GM12891 (cell line): ENCODE results near the gene FURIN.
A peak's percentile ranks its signal among the peaks of the same experiment; 100 is the strongest.

ENCODE experiments used
- DNase-seq: peaks from one replicate; pipeline ENCODE4 v3.0.0; 2011; ENCODE audit warnings: low spot score; ENCODE audit not compliant: insufficient read length
- FAIRE-seq: peaks from 2 replicates; lab custom pipeline; 2011; peaks lifted over from hg19 to GRCh38; lab: Jason Lieb, UNC
- PAX5 ChIP-seq: IDR thresholded peaks from 2 replicates; pipeline ENCODE4 v1.6.1; 2011; ENCODE audit warnings: low read length, moderate library complexity, mild to moderate bottlenecking; ENCODE audit not compliant: insufficient read depth, severe bottlenecking
- POLR2A ChIP-seq: IDR thresholded peaks from 2 replicates; pipeline ENCODE4 v1.6.1; 2011; ENCODE audit warnings: low read depth, low read length, control low read depth
- POLR2AphosphoS5 ChIP-seq: IDR thresholded peaks from 2 replicates; pipeline ENCODE4 v1.6.1; 2011; ENCODE audit warnings: low read depth, low read length, control low read depth
- POU2F2 ChIP-seq: IDR thresholded peaks from 2 replicates; pipeline ENCODE4 v1.6.1; 2011; ENCODE audit warnings: low read depth, mild to moderate bottlenecking, control low read depth, low read length, moderate library complexity
- SPI1 ChIP-seq: IDR thresholded peaks from 2 replicates; pipeline ENCODE4 v1.6.1; 2011; ENCODE audit warnings: low read depth, low read length, control low read depth
- TAF1 ChIP-seq: IDR thresholded peaks from 2 replicates; pipeline ENCODE4 v1.6.1; 2011; ENCODE audit warnings: low read depth, low read length, control low read depth

FURIN gene

DNA sequence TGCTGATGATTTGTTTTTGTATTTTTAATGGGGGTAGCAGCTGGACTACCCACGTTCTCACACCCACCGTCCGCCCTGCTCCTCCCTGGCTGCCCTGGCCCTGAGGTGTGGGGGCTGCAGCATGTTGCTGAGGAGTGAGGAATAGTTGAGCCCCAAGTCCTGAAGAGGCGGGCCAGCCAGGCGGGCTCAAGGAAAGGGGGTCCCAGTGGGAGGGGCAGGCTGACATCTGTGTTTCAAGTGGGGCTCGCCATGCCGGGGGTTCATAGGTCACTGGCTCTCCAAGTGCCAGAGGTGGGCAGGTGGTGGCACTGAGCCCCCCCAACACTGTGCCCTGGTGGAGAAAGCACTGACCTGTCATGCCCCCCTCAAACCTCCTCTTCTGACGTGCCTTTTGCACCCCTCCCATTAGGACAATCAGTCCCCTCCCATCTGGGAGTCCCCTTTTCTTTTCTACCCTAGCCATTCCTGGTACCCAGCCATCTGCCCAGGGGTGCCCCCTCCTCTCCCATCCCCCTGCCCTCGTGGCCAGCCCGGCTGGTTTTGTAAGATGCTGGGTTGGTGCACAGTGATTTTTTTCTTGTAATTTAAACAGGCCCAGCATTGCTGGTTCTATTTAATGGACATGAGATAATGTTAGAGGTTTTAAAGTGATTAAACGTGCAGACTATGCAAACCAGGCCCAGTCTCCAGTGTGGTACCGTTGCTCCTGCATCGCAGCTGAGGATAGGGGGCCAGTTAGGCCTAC, 14.6 kb downstream of the FURIN start:
- DNase-seq (no peak), FAIRE-seq (no peak)
- TF ChIP-seq TAF1, result no peak
- no peak for TF ChIP-seq SPI1
- TF ChIP-seq PAX5, result no peak
- no peak for TF ChIP-seq POLR2A
- no peak; the same call in 1 of the 2 replicates for TF ChIP-seq POLR2AphosphoS5
- TF ChIP-seq POU2F2, result no peak

DNA sequence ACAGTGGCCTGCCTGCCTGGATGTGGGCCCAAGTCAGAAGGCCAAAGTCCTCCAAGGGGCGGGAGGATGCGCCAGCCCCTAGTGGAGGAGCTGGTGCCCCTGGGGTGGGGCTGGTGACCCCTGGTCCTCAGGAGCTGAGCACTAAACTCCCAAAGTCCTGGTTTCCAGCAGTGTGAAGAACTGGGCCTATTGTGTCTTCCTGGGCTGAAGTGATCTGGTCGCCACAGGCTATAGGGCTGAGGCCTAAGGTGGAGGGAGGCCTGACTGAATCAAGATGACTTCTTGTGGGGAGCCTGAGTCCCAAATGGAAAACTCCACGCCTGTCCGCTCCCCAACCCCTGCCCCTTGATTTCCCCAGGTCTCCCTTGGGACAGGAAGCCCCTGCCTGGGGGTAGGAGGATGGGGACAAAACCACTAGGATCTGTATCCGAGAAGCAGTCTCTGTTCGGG, 15.2 kb downstream of the FURIN start:
- FAIRE-seq (no peak), DNase-seq (no peak)

DNA sequence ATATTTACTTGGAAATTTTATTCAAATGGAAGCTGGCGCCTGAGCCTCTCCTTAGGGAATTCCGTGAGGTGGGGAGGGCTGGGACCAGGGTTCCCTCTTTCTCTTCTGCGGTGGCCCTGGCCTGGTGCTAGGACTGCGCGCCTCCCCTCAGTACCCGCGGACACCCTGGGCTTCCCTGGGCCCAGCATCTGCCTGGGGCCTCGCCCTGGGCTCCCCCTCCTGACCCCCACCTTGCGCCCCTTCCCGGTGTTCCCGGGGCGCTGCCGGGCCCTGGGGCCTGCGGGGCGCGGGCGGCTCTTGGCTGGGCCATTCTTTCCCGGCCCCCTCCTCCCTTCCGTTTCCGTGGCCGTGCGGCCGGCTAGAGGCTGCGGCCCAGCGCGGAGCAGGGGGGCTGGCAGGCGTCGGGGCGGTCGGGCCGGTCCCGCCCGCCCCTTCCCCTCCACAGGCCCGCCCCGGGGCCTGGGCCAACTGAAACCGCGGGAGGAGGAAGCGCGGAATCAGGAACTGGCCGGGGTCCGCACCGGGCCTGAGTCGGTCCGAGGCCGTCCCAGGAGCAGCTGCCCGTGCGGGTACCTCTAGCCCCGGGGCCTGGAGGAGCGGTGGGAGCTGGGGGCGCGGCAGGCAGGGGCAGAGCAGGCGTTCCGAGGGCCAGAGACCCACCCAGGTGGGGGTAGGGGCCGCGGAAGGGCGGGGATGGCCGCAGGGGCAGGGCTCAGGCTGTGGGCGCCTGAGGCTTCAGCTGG, 15.8 kb downstream of the FURIN start, which contains the start of gene FES:
Gene FES, plus strand, starts transcription at position 529 of the 743 bp plus-strand sequence. CDS start 542 bp downstream, outside the sequence.
- peak; percentile 52 for FAIRE-seq
- TF ChIP-seq POLR2AphosphoS5 (no peak), TAF1 (no peak), SPI1 (peak; percentile 38; the same call in 1 of the 2 replicates)
- no peak for DNase-seq

More for the DNA sequence above, 15.2 kb downstream of the FURIN start:
- TF ChIP-seq PAX5 (no peak), POLR2AphosphoS5 (no peak), SPI1 (no peak), POLR2A (no peak; the same call in 1 of the 2 replicates), POU2F2 (no peak)

DNA sequence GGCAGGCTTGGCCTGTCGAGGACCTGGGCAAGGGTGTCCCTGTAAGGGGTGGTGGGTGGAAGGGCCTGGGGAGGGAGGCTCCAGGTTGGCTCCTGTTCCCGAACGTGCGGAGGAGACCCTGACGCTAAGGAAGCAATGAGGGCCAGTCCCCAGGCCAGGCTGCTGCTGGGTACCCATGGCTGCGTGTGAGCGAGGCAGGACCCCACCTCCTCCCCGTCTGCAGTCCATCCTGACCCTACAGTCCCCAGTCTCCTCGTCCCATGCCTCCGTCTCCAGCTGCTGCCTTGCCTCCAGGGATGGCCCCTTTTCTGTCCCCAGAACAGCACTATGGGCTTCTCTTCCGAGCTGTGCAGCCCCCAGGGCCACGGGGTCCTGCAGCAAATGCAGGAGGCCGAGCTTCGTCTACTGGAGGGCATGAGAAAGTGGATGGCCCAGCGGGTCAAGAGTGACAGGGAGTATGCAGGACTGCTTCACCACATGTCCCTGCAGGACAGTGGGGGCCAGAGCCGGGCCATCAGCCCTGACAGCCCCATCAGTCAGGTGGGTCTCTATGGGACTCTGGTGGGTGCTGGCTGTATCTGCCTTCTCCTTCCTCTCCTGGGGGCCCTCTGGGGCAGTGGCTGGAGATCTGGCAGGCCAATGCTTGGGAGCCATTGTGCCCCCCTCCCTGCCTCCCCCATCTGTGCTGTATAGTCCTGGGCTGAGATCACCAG, 16.5 kb downstream of the FURIN start:
- FAIRE-seq, result peak; percentile 55

DNA sequence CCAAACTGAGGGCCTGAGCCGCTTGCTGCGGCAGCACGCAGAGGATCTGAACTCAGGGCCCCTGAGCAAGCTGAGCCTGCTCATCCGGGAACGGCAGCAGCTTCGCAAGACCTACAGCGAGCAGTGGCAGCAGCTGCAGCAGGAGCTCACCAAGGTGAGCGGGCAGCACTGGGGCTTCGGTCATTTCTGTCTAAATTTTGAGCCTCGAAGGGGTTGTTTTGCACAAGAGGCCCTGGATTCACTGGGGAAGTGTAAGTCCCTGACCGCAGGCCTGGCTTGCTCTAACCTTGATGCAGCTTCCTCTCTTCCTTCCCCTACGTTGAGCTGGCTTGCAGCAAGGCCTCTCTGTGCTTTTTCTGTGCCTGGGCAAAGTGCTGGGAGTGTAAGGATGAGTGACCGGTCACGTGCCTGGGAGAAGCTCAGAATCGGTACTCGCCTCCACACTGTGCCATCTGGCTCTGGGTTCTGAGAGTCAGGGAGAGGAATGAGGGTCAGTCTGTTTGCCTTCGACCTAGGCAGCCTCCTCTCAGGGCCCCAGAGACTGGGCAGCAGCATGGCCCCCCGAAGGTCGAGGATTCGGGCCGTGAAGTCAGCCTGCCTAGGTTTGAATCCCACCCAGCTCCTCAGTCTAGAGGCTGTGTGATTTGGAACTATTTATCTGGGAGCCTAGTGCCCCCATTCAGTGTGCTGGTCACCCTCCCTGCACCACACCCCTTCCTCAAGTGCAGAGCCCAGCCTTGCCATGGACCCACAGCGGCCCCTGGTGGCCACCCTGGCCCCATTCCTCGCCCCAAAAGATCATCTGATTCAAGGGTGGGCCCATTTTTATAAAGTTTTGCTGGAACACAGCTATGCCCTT, 17.3 kb downstream of the FURIN start:
- TF ChIP-seq POLR2AphosphoS5 (no peak), TAF1 (no peak), POLR2A (no peak), PAX5 (no peak), SPI1 (peak; percentile 40), POU2F2 (0 out of 2 replicates have a peak, but pooled peaks have one; percentile 21)
- FAIRE-seq, result peak; percentile 95
- peak; percentile 70 for DNase-seq

More for the DNA sequence above, 16.5 kb downstream of the FURIN start:
- TF ChIP-seq PAX5, result no peak
- TF ChIP-seq POLR2A, result no peak
- TF ChIP-seq SPI1, result no peak
- TF ChIP-seq TAF1, result no peak
- TF ChIP-seq POU2F2, result no peak
- no peak for TF ChIP-seq POLR2AphosphoS5
- no peak for DNase-seq

DNA sequence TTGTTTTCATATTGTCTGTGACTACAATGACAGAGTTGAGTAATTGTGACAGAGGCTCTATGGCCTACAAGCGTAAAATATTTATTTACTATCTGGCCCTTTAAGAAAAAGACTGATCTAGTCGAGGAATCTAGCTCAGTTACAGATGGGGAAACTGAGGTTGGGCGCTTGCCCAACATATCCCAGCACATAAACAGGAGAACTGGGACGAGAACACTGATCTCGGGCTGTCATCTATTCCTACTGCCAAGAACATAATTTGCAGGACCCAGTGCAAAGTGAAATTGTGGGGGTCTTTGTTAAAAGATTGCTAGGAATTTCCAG, 17.9 kb downstream of the FURIN start:
- DNase-seq (no peak), FAIRE-seq (no peak)
- no peak for TF ChIP-seq PAX5
- no peak for TF ChIP-seq SPI1
- no peak for TF ChIP-seq POU2F2
- TF ChIP-seq TAF1, result no peak
- no peak for TF ChIP-seq POLR2AphosphoS5
- TF ChIP-seq POLR2A, result no peak

DNA sequence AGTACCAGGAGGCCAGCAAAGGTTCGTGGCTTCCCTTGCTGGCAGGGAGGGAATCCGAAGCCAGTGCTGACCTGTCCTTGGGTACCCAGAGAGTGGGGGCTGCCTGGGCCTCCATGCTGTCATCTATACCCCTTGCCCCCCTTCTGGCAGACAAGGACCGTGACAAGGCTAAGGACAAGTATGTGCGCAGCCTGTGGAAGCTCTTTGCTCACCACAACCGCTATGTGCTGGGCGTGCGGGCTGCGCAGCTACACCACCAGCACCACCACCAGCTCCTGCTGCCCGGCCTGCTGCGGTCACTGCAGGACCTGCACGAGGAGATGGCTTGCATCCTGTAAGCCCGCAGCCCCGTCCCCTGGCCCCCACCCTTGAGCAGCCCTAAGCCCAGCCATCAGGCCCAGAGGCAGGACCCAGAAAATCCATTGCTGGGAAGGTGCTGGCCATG, 18.7 kb downstream of the FURIN start:
- TF ChIP-seq POU2F2, result no peak
- TF ChIP-seq SPI1, result no peak
- TF ChIP-seq POLR2AphosphoS5, result no peak
- no peak for TF ChIP-seq PAX5
- TF ChIP-seq POLR2A, result no peak
- no peak for TF ChIP-seq TAF1
- no peak for FAIRE-seq
- no peak for DNase-seq

DNA sequence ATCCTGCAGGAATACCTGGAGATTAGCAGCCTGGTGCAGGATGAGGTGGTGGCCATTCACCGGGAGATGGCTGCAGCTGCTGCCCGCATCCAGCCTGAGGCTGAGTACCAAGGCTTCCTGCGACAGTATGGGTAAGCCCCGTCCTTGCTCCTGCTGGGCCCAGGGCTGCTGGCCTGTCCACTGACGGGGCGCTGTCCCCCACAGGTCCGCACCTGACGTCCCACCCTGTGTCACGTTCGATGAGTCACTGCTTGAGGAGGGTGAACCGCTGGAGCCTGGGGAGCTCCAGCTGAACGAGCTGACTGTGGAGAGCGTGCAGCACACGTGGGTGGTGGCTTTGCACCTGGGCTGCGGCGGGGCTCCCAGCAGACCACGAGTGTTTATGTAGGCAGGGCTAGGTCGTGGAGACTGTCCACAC, 20.9 kb downstream of the FURIN start:
- DNase-seq (no peak), FAIRE-seq (no peak)
- TF ChIP-seq POLR2AphosphoS5 (no peak), TAF1 (no peak), SPI1 (no peak), POLR2A (no peak), POU2F2 (no peak), PAX5 (no peak)
